Retinal pigment epithelial cell (primary cell): Measurements from ENCODE around the gene FLNB.

Source experiments
- DNase-seq: peaks from one replicate; pipeline ENCODE4 v3.0.0-alpha.2; 2010; ENCODE audit warnings: low read depth
- H3K4me3 ChIP-seq: 2 replicates; pipeline ENCODE4 v1.5.1; 2011; ENCODE audit warnings: mild to moderate bottlenecking, low read length, control low read depth, moderate library complexity
- CTCF ChIP-seq: conservative IDR thresholded peaks from 2 replicates; pipeline ENCODE4 v1.5.1; 2011; ENCODE audit warnings: low read depth, low read length, control low read depth, inconsistent platforms

Gene FLNB

GRCh38 chr3:57972531-57973111 lies 35.6 kb upstream of the FLNB start:
- no peak overlapping the region for H3K4me3 ChIP-seq
- no peak for DNase-seq
- TF ChIP-seq CTCF, result no peak

DNA sequence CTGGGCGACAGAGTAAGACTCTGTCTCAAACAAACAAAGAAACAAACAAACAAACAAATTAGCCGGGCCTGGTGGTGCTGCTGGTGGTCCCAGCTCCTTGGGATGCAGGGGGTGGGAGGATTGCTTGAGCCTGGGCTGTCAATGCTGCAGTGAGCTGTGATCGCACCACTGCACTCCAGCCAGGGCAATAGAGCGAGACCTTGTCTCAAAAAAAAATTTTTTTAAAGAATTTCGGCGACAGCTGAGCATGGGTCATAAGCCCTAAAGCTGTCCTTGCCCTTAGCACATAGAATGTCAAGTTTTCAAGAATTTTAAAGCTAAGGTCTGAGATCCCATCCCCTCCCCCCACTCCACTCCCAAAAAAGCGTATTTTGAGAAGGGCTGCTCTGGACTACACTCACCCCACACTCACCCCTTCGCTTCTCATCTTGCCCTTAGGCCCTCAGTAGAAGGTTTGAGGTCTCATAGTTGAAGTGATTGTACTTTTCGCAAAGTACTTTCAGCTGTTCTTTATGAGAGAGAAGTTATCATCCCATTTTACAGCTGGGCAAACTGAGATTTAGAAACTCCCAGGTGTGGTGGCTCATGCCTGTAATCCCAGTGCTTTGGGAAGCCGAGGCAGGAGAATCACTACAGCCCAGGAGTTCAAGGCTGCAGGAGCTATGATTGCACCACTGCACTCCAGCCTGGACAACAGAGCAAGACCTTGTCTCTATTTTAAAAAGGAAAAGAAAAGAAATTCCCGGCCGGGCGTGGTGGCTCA lies 34.3 kb upstream of the FLNB start:
- H3K4me3 ChIP-seq, result no peak overlapping the region
- no peak for DNase-seq
- no peak for TF ChIP-seq CTCF

DNA sequence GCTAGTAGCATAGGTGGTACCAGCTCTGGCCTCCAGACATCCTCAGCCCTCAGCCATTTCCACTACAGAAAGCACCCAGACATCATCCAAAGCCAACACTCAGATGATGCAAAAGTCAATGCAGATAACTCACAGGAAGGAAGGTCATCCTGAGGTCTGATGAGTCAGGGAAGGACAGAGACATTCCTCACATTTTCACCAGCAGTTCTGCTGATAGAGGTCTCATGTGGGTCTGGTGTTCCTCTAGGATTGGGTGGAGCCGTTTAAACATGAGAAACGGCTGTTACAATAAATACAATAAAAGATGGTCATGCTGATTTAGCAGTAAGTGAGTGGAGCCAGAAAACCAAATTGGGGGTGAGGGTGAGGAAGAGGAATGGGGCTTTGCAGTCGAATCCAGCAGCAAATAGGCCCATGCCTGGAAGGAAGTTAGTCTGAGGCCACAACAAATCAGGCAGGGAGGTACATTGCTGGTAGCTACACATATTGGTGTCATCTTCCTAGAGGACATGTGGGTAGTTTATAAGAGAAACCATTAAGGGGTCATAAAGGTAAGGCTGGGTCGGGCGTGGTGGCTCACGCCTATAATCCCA lies 33.3 kb upstream of the FLNB start:
- peak; percentile 46 for DNase-seq
- H3K4me3 ChIP-seq, result no peak overlapping the region
- TF ChIP-seq CTCF, result no peak

GRCh38 chr3:57977818-57978235 lies 30.4 kb upstream of the FLNB start:
- no peak for DNase-seq
- TF ChIP-seq CTCF, result no peak
- H3K4me3 ChIP-seq, result no peak overlapping the region

DNA sequence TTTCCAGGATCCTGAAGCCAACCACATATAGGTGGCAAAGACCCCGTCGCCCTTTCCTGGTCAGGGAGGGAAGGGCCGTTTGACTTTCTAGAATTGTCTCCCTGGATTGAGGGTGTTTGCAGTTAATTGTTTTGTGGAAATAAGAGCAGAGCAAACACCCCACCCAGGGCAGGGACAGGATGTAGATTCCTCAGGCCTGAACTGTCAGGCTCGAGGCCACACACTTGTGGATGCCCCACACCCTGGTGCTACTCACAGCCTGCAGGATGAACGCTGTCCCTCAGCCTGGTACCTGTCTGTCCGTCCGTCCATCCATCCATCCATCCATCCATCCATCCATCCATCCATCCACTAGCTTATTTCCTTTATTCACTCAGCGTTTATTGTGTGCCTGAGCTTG lies 29.9 kb upstream of the FLNB start:
- no peak for TF ChIP-seq CTCF
- no peak for DNase-seq

DNA sequence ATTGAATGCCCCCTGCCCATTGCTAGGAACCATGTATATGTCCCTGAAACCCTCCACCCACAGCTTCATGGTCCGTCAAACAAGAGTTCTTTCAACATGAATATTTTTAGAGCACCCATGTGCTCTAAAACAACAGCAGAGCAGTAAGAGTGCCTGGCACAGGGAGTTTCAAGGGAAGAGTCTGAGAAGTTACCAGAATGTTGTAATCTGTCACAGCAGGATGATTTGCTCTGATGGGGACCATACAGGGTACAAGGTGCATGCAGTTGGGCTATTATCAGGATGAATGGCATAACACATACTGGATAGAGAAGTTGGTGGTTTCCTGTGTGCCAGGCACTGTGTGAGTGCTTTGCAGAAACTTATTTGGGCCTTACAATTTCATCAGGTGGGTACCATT lies 27.8 kb upstream of the FLNB start:
- no peak overlapping the region for H3K4me3 ChIP-seq
- DNase-seq, result no peak
- TF ChIP-seq CTCF, result no peak

More for the DNA sequence above, 29.9 kb upstream of the FLNB start:
- no peak overlapping the region for H3K4me3 ChIP-seq
